Mucosa of descending colon (tissue), 3 donors: ENCODE results near the gene RNF43. TPM values are rescaled to one million over a fixed set of nuclear protein-coding genes. Genes with fewer than 3 reads are reported as not detected.
A peak's percentile ranks its signal among the peaks of the same experiment; 100 is the strongest.
"Not testable (repeated sequence)": the region's sequence is repeated elsewhere in the genome, so short reads cannot be mapped to it uniquely, and the experiment has no call there.

Experiments used
- ATAC-seq: fragments of 200-7000 bp; cut with Tn5 transposase; one replicate; pipeline ENCODE4 v1.9.1; 2020; ENCODE audit warnings: mild to moderate bottlenecking, moderate library complexity
- DNase-seq, 3 donors: peaks; one replicate each; pipeline ENCODE4 v3.0.0-alpha.2; 2020
- H3K36me3 ChIP-seq: fragments of 200-600 bp; one replicate; pipeline ENCODE4 v1.8.0; 2021; ENCODE audit warnings: low read depth, mild to moderate bottlenecking
- H3K4me1 ChIP-seq: fragments of 200-600 bp; one replicate; pipeline ENCODE4 v1.8.0; 2021; ENCODE audit warnings: low read depth, mild to moderate bottlenecking
- H3K4me3 ChIP-seq: fragments of 200-600 bp; one replicate; pipeline ENCODE4 v1.8.0; 2021; ENCODE audit warnings: mild to moderate bottlenecking
- H3K9me3 ChIP-seq: fragments of 200-600 bp; one replicate; pipeline ENCODE4 v1.8.0; 2021; ENCODE audit warnings: mild to moderate bottlenecking
- CTCF ChIP-seq: fragments of 200-600 bp; IDR thresholded peaks from one replicate; pipeline ENCODE4 v1.8.0; 2022; ENCODE audit warnings: antibody characterized with exemption, mild to moderate bottlenecking
- intact Hi-C, 2 donors: fragments of 100-400 bp; cut with DNase I in 1 of 2; cut with micrococcal nuclease in 1 of 2; formaldehyde crosslinking; loops; one replicate each; pipeline versions ENCODE4 v1.11.0 to v1.11.1; 2022; cut with DNase I, micrococcal nuclease
- total RNA-seq, 3 donors: library from RNA; stranded (reverse); fragmentation: NEBNext Ultra II Directional in 2 of 3; extraction: Animal tissue kit (Norgen Biotek cat#: 25700) in 2 of 3; gene quantifications; one replicate each; pipeline versions ENCODE4 v1.2.1 to v1.2.4, GENCODE V29; 2021 to 2023
- donor health status: DM: no; HTN: no; CAD: no; lungs with moderate emphysema.
- donor health status: DM: no; HTN: no; CAD: no.
- donor health status: DM: no; HTN: yes; CAD: no.

Gene RNF43
- total RNA-seq, 3 donors from 2014 or later = 24.2 to 68.5 (median 37.7) TPM

GRCh38 chr17:58399974-58400373, 17.4 kb downstream of the RNF43 start:
- H3K4me3 ChIP-seq = no peak overlapping the region
- intact Hi-C loops = no loop called here
- peaks cover 14% of the 10 kb centered on the region for H3K4me1 ChIP-seq
- DNase-seq (no peak), ATAC-seq (no peak)
- H3K36me3 ChIP-seq = no peaks in the 10 kb centered on the region
- H3K9me3 ChIP-seq = no peaks in the 10 kb centered on the region
- TF ChIP-seq CTCF = no peak

GRCh38 chr17:58398574-58399266, 18.6 kb downstream of the RNF43 start:
- H3K9me3 ChIP-seq = no peaks in the 10 kb centered on the region
- no peak overlapping the region for H3K4me3 ChIP-seq
- peak in 1 of 3 donors; percentile 69 for DNase-seq
- H3K36me3 ChIP-seq = no peaks in the 10 kb centered on the region
- H3K4me1 ChIP-seq = peaks cover 20% of the 10 kb centered on the region
- intact Hi-C loops = no loop called here
- no peak for TF ChIP-seq CTCF
- ATAC-seq = peak; percentile 59

- peaks cover 20% of the 10 kb centered on the region for H3K4me1 ChIP-seq
- intact Hi-C loops, H3K36me3 ChIP-seq, H3K4me3 ChIP-seq, ATAC-seq, H3K9me3 ChIP-seq, DNase-seq: not testable (repeated sequence)
Measured at GRCh38 chr17:58397421-58397820, 19.9 kb downstream of the RNF43 start.

GRCh38 chr17:58396173-58396572, 21.2 kb downstream of the RNF43 start:
- ATAC-seq (no peak), DNase-seq (no peak)
- TF ChIP-seq CTCF = no peak
- Histone ChIP-seq H3K36me3 (no peaks in the 10 kb centered on the region), H3K4me1 (peaks cover 20% of the 10 kb centered on the region), H3K4me3 (no peak overlapping the region), H3K9me3 (no peaks in the 10 kb centered on the region)
- intact Hi-C loops = no loop called here

GRCh38 chr17:58394534-58395223, 22.7 kb downstream of the RNF43 start:
- DNase-seq = no peak
- Histone ChIP-seq H3K36me3 (no peaks in the 10 kb centered on the region), H3K4me1 (peaks cover 16% of the 10 kb centered on the region), H3K4me3 (no peak overlapping the region), H3K9me3 (no peaks in the 10 kb centered on the region)
- intact Hi-C loops = no loop called here
- no peak for TF ChIP-seq CTCF
- peak; percentile 76 for ATAC-seq

- no peaks in the 10 kb centered on the region for H3K36me3 ChIP-seq
- H3K4me1 ChIP-seq = peaks cover 26% of the 10 kb centered on the region
- intact Hi-C loops = no loop called here
- H3K4me3 ChIP-seq = no peak overlapping the region
- ATAC-seq = peak; percentile 72
- no peak for TF ChIP-seq CTCF
- peak; percentile 72 to 97 (median 81) for DNase-seq
- H3K9me3 ChIP-seq = no peaks in the 10 kb centered on the region
Measured at GRCh38 chr17:58391302-58391984, 25.9 kb downstream of the RNF43 start.
